GM21381 (cell line): ENCODE results near the gene KIFAP3.
"Not testable (repeated sequence)": the region's sequence is repeated elsewhere in the genome, so short reads cannot be mapped to it uniquely, and the experiment has no call there.

ENCODE experiments used
- ATAC-seq: cut with Tn5 transposase; IDR thresholded peaks from one replicate; pipeline ENCODE4 v1.9.1; 2021; ENCODE audit warnings: mild to moderate bottlenecking, moderate library complexity; ENCODE audit not compliant: unreplicated experiment

Gene KIFAP3

GRCh38 chr1:170074250-170075157, at the start of gene KIFAP3:
TSS of gene KIFAP3 (minus strand) at chr1:170074695. CDS start at chr1:170074467, 228 bp downstream.
- ATAC-seq, result peak; percentile 98

- no peak for ATAC-seq
Measured at GRCh38 chr1:170122366-170122765, 47.9 kb upstream of the KIFAP3 start.

GRCh38 chr1:170114906-170115305, 40.4 kb upstream of the KIFAP3 start:
- no peak for ATAC-seq

GRCh38 chr1:170113140-170113539, 38.6 kb upstream of the KIFAP3 start:
- ATAC-seq, result not testable (repeated sequence)

GRCh38 chr1:170097449-170097948, 23.0 kb upstream of the KIFAP3 start:
- ATAC-seq, result no peak

DNA sequence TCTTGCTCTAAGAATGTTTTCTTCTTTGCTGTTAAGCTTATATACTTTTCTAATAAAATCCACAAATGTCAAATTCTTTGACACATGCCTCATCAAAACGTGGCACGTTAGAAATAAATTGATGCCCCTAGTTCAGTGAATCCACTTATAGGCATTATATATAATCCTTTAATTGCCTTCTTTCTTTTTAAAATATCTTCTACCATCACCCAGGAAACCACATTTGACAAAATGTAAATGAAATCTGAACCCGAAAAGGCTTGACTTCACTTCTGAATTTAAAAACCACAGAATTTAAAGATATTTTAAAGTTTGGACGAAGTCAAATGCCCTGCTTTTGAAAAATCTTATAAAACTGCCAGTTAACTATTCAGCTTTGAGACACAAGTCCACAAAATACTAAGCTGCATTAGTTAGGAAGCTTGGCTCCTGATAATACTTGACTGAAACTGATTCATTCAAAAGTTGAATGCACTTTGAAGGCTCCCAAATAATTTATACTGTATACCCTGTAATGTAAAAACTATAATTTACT, 22.4 kb upstream of the KIFAP3 start:
- no peak for ATAC-seq

DNA sequence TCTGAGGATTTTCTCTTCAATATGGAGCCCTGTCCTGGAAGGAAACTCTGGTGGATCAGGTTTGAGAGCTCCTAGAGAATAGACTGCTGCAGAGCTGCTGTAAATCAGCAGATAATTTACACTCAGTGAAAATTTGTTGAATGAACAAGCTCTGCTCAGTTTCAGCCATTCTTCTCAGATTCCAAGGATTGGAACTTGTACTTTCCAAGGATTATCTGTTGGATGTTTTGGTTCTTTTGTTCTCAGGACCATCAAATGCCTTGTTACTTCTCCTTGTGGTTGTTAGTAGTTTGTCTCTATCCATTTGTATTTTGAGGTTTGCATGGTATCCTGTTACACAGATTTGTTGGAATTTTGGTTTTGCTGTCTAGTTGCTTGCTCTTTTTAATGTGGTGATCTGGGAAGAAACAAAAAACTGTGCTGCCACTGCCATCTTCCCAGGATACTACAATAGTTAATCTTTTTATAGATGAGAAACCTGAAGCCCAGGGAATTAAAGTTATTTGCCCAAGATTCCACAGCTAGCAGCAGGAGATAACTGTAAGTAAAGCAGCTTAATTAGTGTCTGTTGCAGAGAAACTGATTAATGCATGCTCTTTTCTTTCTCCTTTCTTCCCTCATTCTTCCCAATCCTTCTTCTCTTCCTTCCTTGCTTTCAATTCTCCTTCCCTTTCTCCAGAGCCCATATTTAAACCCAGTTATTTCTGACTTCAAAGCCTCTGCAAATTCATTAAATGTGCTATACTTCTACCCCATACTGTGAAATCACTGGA, 21.7 kb upstream of the KIFAP3 start:
- no peak for ATAC-seq

- ATAC-seq, result not testable (repeated sequence)
Measured at GRCh38 chr1:170094697-170095616, 20.5 kb upstream of the KIFAP3 start.

DNA sequence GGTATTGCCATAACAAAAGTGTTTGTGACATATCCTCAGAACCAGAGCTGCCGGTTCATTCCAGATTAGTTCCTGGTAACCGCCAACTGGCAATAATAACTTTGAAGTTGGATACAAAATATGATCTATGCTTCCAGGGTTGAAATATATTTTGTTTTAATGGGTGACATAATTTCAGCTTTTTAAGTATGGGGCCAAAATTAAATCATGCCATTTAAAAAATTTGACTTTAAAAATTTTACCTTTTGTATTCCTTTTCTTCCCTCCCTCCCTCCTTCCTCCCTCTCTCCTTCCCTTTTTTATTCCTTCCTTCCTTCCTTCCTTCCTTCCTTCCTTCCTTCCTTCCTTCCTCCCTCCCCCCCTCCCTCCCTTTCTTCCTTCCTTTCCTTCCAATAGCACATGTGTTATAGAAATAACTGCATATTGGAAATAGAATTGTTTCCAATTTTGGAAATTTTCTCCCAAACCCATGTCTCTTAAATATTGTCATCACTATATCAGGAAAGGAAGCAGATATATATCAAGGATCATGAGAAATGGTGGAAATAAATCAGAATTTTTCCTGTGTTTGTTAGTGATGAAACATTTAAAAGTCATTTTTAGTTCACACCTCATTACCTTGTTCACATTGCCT, 12.0 kb upstream of the KIFAP3 start:
- no peak for ATAC-seq

DNA sequence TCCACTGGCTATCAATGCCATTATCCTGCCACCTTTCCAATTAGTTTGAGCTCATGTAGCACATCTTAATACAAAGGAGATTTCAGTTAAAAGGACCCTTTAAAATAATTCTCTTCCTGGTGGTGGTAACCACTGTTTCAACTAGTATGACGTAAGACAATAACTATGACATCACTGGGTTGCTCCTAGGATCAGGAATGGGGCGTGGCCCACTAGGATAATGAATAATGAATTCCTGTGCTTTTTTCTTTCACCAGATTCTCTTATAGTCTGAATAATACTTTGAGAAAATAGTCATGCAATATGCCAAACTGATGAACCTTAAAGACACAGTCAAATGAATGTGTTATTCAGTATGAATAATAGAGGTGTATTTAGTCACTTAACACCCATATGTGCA, 10.6 kb upstream of the KIFAP3 start:
- ATAC-seq, result no peak

DNA sequence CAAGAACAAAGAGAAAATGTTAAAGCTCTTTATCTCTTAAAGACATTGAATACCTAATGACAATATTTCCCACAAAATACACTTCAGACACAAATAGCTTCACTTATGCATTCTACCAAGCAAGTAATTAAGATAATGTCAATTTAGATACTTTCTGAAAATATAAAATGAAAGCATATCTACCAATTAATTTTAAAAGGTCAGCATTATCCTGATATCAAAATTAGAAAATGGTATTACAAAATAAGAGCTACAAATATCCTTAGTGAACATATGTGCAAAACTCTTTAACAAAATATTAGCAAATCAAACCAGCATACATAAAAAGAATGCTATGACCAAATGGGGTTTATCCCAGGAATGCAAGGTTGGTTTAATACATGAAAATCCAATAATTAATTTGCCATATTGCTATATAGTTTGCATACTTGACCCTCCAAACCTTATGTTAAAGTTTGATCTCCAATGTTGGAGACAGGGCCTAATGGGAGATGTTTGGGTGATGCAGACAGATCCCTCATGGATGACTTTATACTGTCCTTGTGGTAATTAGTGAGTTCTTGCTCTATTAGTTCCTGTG, 4.2 kb upstream of the KIFAP3 start:
- ATAC-seq, result no peak

- ATAC-seq, result no peak
Measured at GRCh38 chr1:170077926-170078325, 3.4 kb upstream of the KIFAP3 start.

DNA sequence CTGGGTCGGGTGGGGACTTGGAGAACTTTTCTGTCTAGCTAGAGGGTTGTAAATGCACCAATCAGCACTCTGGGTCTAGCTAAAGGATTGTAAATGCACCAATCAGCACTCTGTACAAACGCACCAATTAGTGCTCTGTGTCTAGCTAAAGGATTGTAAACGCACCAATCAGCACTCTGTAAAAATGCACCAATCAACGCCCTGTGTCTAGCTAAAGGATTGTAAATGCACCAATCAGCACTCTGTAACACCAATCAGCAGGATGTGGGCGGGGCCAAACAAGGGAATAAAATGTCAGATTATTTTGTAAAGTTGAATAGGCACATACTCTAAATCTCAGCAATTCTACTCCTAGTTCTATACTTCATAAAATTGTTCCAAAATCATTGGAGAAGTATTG, 2.5 kb upstream of the KIFAP3 start:
- ATAC-seq, result not testable (repeated sequence)

GRCh38 chr1:170076199-170076598, 1.7 kb upstream of the KIFAP3 start:
- no peak for ATAC-seq

DNA sequence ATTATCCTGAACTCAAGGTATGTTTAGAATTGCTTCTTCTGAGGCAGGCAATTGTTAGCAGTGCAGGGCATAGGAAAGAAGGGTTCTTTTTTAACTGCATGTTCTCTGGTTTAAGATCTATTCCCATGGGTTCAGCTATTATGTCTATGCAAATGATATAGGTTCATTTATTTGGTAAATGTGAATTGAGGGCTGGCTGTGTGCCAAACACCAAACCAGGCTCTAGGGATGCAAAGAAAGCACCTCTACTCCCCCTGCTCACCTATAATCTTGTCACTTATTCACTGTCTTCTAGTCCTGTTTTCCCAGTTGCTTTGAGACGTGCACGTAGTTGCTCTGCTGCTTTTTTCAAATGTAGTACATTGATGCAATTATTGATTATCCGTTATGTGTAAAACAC, 691 bp upstream of the KIFAP3 start:
- ATAC-seq, result no peak

GRCh38 chr1:170073893-170074249, 624 bp downstream of the KIFAP3 start:
- ATAC-seq, result no peak

- ATAC-seq, result no peak
Measured at GRCh38 chr1:170071378-170071777, 3.1 kb downstream of the KIFAP3 start.

DNA sequence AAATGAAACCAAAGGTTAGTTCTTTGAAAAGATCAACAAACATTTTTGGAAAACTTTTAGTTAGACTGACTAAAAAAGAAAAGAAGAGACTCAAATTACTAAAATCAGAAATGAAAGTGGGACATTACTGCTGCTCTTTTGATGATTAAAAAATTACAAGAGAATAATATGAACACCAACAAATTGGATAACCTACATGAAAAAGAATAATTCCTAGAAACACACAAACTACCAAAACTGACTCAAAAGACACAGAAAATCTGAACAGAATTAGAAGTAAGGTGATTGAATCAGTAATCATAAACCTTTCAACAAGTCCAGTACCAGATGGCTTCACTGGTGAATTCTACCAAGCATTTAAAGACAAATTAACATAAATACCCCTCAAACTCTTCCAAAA, 5.6 kb downstream of the KIFAP3 start:
- no peak for ATAC-seq

DNA sequence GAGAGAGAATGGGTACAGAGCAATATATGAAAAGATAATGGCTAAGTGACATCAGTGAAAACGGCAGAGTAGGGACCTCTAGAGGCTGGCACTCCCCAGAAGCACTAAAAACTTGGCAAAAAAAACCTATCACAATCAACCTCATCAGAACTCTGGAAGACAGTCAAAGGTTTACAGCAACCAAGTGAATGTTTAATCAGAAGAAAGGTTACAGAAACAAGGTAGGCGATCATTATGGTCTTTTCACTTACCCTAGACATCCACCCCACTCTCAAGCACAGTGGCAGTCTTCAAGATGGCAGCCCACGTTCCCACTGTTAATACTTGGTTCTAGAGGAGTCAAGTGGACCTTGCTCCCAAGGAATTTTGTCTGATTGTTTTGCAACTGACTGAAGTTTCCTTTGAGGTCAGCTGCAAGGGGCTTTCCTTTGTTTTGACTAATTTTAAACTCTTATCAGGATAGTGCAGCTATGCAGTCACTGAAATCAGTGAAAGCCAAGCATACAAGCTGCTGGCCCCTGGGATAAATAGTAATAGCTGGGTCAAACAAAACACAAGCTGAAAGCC, 7.2 kb downstream of the KIFAP3 start:
- peak; percentile 38 for ATAC-seq
